Fibroblast of skin of right biceps (primary cell): ENCODE results near the gene PDZK1IP1.
"Not testable (repeated sequence)": the region's sequence is repeated elsewhere in the genome, so short reads cannot be mapped to it uniquely, and the experiment has no call there.

Experiments used
- DNase-seq: peaks from one replicate; pipeline ENCODE4 v3.0.0-alpha.2; 2013

Gene PDZK1IP1

GRCh38 chr1:47180603-47181094, 9.2 kb downstream of the PDZK1IP1 start:
- DNase-seq = no peak

- DNase-seq = no peak
Observed at GRCh38 chr1:47179988-47180563, 9.8 kb downstream of the PDZK1IP1 start.

- peak; percentile 95 for DNase-seq
Observed at GRCh38 chr1:47179017-47179987, 10.5 kb downstream of the PDZK1IP1 start.

GRCh38 chr1:47178654-47179016, 11.2 kb downstream of the PDZK1IP1 start:
- DNase-seq = no peak

- no peak for DNase-seq
Observed at GRCh38 chr1:47178020-47178419, 11.8 kb downstream of the PDZK1IP1 start.

- peak; percentile 44 for DNase-seq
Observed at GRCh38 chr1:47175227-47175934, 14.5 kb downstream of the PDZK1IP1 start.

- DNase-seq = no peak
Observed at GRCh38 chr1:47174656-47175020, 15.2 kb downstream of the PDZK1IP1 start.

- no peak for DNase-seq
Observed at GRCh38 chr1:47172782-47173181, 17.1 kb downstream of the PDZK1IP1 start.

GRCh38 chr1:47164552-47164951, 25.3 kb downstream of the PDZK1IP1 start:
- no peak for DNase-seq

GRCh38 chr1:47161298-47162040, 28.4 kb downstream of the PDZK1IP1 start:
- no peak for DNase-seq

- DNase-seq = no peak
Observed at GRCh38 chr1:47160716-47161115, 29.1 kb downstream of the PDZK1IP1 start.

- DNase-seq = not testable (repeated sequence)
Observed at GRCh38 chr1:47157957-47158356, 31.9 kb downstream of the PDZK1IP1 start.

- not testable (repeated sequence) for DNase-seq
Observed at GRCh38 chr1:47156457-47156856, 33.4 kb downstream of the PDZK1IP1 start.

- not testable (repeated sequence) for DNase-seq
Observed at GRCh38 chr1:47149162-47149561, 40.7 kb downstream of the PDZK1IP1 start.

GRCh38 chr1:47147047-47147785, 42.6 kb downstream of the PDZK1IP1 start:
- no peak for DNase-seq

- not testable (repeated sequence) for DNase-seq
Observed at GRCh38 chr1:47146495-47146894, 43.3 kb downstream of the PDZK1IP1 start.

GRCh38 chr1:47143654-47144053, 46.2 kb downstream of the PDZK1IP1 start:
- DNase-seq = not testable (repeated sequence)

GRCh38 chr1:47140358-47140757, 49.5 kb downstream of the PDZK1IP1 start:
- DNase-seq = not testable (repeated sequence)

GRCh38 chr1:47137925-47138615, 51.8 kb downstream of the PDZK1IP1 start:
- DNase-seq = no peak

GRCh38 chr1:47137198-47137597, 52.6 kb downstream of the PDZK1IP1 start, which contains the start of gene CYP4A22:
Gene CYP4A22 (plus strand): TSS chr1:47137441. CDS start chr1:47137486, 45 bp downstream.
- DNase-seq = no peak
